HL-60/S4 treated with retinoic acid at 250 ng/mL for 4 days and 3 days (cell line): ENCODE data around the gene ZFYVE27.

Source experiments
- in situ Hi-C: fragments of 300-500 bp; cut with MboI; formaldehyde crosslinking; loops from 2 replicates; pipeline ENCODE4 v1.7.0; 2022; ENCODE audit warnings: low sequenced_read_pairs

Gene ZFYVE27

GRCh38 chr10:97766996-97767924 lies 30.3 kb downstream of the ZFYVE27 start:
- in situ Hi-C loops, result no loop called here

DNA sequence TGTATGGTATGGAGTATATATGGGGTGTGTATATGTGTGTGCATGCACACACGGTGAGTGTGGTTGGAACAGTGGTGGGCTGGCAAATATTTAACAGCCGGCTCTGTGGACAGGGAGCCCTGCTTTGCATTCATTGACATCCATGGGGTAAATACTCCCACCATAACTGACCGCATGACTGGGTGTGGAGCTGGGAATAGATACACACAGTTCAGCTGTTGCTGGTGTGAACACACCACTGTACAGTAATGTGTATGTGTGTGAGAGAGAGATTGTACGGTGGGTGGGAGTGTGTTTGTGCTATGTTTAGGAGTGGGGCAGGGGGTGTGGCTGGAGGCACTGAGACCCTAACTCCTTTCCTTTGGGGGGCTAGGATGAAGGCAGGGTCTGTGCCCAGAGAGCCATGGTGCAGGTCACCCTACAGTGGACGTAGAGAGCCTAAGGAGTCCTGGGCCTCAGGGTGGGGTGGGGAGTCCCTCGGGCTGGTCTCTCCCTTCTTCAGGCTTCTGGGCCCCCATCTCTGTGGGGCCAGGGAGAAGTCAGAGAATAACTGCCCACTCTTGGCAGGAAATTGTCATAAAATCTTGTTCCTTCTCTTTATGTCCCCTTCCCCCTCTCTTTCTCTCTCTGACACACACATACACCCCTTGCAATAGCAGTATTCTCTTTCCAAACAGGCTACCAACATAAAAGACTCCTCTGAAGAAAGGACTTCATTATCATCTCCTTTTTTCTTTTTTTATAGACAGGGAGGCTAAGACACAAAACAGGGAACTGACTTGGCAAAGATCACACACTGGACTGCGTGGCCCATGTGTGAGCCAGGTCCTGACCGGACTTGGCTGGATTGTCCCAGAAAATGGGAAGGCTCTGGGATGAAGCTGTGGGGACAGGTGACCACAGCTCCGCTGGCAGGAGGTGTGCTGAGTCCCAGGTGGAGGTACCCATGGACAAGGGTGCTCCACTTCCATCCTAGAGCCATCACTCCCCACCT lies 31.7 kb downstream of the ZFYVE27 start:
- in situ Hi-C loops, result no loop called here

GRCh38 chr10:97770255-97770654 lies 33.3 kb downstream of the ZFYVE27 start:
- in situ Hi-C loops, result no loop called here

DNA sequence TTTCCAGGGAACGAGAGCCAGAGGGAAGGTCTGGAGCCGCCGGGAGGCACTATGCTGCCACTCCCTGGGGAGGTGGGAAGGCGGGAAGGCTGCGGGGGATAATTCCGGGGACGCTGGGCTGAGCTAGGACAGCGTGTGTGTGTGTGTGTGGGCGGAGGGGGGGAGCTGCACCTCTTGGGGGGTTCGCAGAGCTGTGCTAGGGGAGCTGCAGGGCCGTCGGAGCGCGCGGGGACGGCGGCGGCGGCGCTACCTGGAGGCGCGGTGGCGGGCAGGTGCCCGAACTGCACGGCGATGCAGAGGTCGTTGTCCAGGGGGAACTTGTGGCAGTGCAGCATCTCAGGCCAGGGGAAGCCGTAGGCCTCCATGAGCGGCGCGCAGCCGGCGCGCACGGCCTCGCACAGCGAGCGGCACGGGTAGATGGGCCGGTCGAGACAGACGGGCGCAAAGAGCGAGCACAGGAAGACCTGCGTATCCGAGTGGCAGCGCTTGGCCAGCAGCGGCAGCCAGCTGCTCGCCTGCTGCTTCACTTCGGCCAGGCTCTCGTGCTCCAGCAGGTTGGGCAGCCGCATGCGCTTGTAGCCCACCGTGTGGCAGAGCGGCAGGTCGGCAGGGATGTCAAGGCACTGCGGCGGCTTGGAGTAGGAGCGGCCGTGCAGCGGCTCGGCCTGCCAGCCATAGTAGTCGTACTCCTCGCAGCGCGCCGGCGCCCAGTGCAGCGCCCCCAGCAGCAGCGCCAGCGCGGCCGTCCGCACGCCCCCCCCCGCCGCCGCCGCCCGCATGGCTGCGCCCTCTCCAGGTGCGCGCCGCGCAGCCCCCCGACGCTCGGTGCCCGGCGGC lies 34.3 kb downstream of the ZFYVE27 start:
- in situ Hi-C loops, result no loop called here

- in situ Hi-C loops, result no loop called here
Observed at GRCh38 chr10:97771913-97772823, 35.2 kb downstream of the ZFYVE27 start, which contains the start of gene SFRP5. Gene SFRP5 (minus strand): TSS chr10:97771999. CDS start chr10:97771833, 166 bp downstream.

- in situ Hi-C loops, result no loop called here
Observed at GRCh38 chr10:97773096-97773495, 36.2 kb downstream of the ZFYVE27 start.

DNA sequence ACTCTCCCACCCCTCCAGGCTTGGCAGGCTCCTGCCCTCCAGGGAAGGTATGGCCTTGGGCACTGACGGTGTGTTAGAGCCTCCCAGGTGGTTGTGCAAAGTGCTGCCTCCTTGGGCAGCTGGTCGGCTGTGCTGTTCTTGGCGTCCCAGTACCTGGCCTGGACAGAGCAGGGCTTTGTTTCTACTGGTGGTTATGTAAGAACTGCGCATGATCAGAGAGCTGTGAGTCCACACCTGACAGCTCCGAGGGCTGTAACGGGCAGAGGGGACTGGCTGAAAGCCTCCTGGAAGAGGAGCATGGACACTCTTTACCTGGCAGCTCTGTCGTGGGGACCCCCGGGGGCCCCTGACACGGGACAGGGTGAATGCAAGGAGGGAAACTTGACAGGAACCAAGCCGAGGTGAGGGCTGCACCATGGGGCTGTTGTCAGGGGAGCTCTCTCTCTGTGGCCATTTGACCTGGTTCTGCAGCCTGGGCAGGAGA lies 37.9 kb downstream of the ZFYVE27 start:
- in situ Hi-C loops, result no loop called here

DNA sequence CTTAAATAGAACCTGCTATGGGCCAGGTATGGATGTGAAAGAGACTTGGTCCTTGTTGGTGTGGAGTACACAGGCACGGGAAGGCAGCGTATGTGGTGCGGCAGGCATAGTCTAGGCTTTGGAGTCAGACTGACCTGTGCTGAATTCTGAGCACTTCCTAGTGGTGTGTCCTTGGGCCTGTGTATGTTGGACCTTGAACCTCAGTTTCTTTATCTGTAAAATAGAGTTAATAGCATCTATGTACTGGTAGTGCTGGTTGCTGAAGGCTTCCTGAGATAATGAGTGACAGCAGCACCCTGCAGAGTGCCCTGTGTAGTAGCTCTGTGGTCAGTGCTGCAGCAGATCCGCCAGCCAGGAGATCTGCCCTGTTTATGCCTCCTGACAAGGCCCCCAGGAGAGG lies 40.2 kb downstream of the ZFYVE27 start:
- in situ Hi-C loops, result no loop called here

- in situ Hi-C loops, result no loop called here
Observed at GRCh38 chr10:97778452-97779302, 41.7 kb downstream of the ZFYVE27 start.

DNA sequence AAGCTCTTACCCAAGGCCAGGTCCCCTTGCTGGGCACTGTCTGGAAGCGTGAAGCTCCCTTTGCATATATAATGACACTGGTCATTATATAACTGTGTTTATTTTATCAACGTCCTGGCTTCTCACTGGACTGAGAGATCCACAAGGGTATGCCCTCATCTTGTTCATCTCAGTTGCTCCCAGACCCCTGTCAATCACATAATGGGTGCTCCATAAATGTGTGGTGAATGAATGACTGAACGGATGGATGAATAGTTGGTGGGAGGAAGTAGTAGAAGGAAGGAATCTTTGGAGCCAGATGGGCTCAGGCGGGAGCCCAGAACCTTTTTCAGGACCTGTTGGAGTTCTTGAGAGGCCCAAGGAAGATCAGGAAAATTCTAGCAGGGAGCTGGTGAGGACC lies 42.6 kb downstream of the ZFYVE27 start:
- in situ Hi-C loops, result no loop called here

DNA sequence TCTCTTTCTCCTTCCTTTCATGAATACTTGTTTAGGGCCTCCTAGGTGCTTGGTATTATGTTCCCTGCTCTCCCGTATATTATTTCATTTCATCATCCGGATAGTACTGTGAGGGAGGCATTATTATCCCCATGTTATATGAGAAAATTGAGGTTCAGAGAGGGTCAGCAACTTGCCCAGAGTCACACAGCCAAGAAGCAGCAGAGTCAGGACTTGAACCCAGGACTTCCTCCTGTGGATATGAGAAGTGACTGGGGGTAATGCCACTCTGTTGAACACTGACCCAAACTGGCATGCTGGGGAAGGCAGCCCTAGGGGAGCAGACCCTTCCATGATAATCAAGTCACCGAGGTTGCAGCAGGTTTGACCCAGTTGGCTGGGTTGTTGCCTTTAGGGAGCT lies 43.0 kb downstream of the ZFYVE27 start:
- in situ Hi-C loops, result no loop called here

GRCh38 chr10:97780841-97781617 lies 44.1 kb downstream of the ZFYVE27 start:
- in situ Hi-C loops, result no loop called here

GRCh38 chr10:97781618-97782331 lies 44.8 kb downstream of the ZFYVE27 start:
- in situ Hi-C loops, result no loop called here

GRCh38 chr10:97782455-97783228 lies 45.7 kb downstream of the ZFYVE27 start:
- in situ Hi-C loops, result no loop called here

- in situ Hi-C loops, result no loop called here
Observed at GRCh38 chr10:97784200-97784810, 47.4 kb downstream of the ZFYVE27 start.

DNA sequence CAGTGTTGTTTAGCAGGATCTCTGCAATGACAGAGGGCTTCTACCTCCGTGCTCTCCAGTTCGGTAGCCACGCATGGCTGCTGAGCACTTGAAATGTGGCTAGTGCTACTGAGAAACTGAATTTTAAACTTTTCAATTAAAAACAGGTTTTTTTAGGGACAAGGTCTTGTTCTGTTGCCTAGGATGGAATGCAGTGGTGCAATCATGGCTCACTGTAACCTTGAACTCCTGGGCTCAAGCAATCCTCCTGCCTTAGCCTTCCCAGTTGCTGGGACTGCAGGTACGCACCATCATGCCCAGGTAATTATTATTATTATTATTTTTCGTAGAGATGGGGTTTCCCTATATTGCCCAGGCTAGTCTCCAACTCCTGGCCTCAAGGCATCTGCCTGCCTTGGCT lies 48.3 kb downstream of the ZFYVE27 start:
- in situ Hi-C loops, result no loop called here
